ENCODE measurements around the gene SENP1. TPM values are rescaled to one million over a fixed set of nuclear protein-coding genes. Genes with fewer than 3 reads are reported as not detected.

Gene SENP1
- total and polyA plus RNA-seq, 9 donors = 6.2 to 28.9 (median 19.7) TPM

- no peak overlapping the region for H3K27ac ChIP-seq
- H3K4me3 ChIP-seq = no peak overlapping the region
- intact Hi-C loops (cut with DNase I) = no loop called here
- H3K27me3 ChIP-seq = no peaks in the 10 kb centered on the region
- H3K9me3 ChIP-seq = no peaks in the 10 kb centered on the region
- no peak for DNase-seq
- 98 to 100% (median 100%) methylated on average over 1 of the region's 1 CpG for WGBS, 3 donors
- H3K4me1 ChIP-seq (ENCODE audit: insufficient read depth) = peaks cover 6% of the 10 kb centered on the region
- no peaks in the 10 kb centered on the region for H3K36me3 ChIP-seq
- TF ChIP-seq EP300 (IDR thresholded peaks at IDR 0.05) = no peak
These were observed 66.7 kb downstream of the SENP1 start for GRCh38 chr12:48039151-48039550.

GRCh38 chr12:48038085-48038484, 67.8 kb downstream of the SENP1 start:
- intact Hi-C loops (cut with DNase I) = no loop called here

GRCh38 chr12:48037267-48037915, 68.5 kb downstream of the SENP1 start:
- no peak for TF ChIP-seq EP300 (IDR thresholded peaks at IDR 0.05)
- no peak for TF ChIP-seq POLR2A (IDR thresholded peaks at IDR 0.05)
- TF ChIP-seq CTCF (IDR thresholded peaks at IDR 0.05) = no peak
- Histone ChIP-seq H3K4me1 (ENCODE audit: insufficient read depth) (peaks cover 6% of the 10 kb centered on the region), H3K27me3 (no peaks in the 10 kb centered on the region), H3K9me3 (no peaks in the 10 kb centered on the region), H3K4me3 (no peak overlapping the region), H3K27ac (no peak overlapping the region), H3K36me3 (no peaks in the 10 kb centered on the region)
- DNase-seq = peak in 3 of 5 donors; percentile 45 to 59 (median 45)
- WGBS, 3 donors = 10 to 17% (median 10%) methylated on average over 9 of the region's 9 CpGs
- intact Hi-C loops (cut with DNase I) = no loop called here

More at GRCh38 chr12:48038085-48038484, 67.8 kb downstream of the SENP1 start:
- no peaks in the 10 kb centered on the region for H3K36me3 ChIP-seq
- no peaks in the 10 kb centered on the region for H3K27me3 ChIP-seq
- TF ChIP-seq EP300 (IDR thresholded peaks at IDR 0.05) (no peak), POLR2A (IDR thresholded peaks at IDR 0.05) (no peak), CTCF (IDR thresholded peaks at IDR 0.05) (no peak)
- no peak overlapping the region for H3K4me3 ChIP-seq
- no peak for DNase-seq
- H3K4me1 ChIP-seq (ENCODE audit: insufficient read depth) = peaks cover 6% of the 10 kb centered on the region
- H3K27ac ChIP-seq = no peak overlapping the region
- no peaks in the 10 kb centered on the region for H3K9me3 ChIP-seq
- 79 to 83% (median 81%) methylated on average over 5 of the region's 5 CpGs for WGBS, 3 donors

- WGBS, 3 donors = 93 to 97% (median 95%) methylated on average over 4 of the region's 4 CpGs
- DNase-seq = no peak
- H3K4me3 ChIP-seq = no peak overlapping the region
These were observed 69.1 kb downstream of the SENP1 start for GRCh38 chr12:48036818-48037217.

More at GRCh38 chr12:48036818-48037217, 69.1 kb downstream of the SENP1 start:
- Histone ChIP-seq H3K27me3 (no peaks in the 10 kb centered on the region), H3K27ac (no peak overlapping the region), H3K36me3 (no peaks in the 10 kb centered on the region), H3K4me1 (ENCODE audit: insufficient read depth) (peaks cover 6% of the 10 kb centered on the region), H3K9me3 (no peaks in the 10 kb centered on the region)
- intact Hi-C loops (cut with DNase I) = no loop called here
- TF ChIP-seq EP300 (IDR thresholded peaks at IDR 0.05) (no peak), CTCF (IDR thresholded peaks at IDR 0.05) (no peak), POLR2A (IDR thresholded peaks at IDR 0.05) (no peak)

All from ovary (tissue), 9 donors.